ENCODE data around the gene KCNJ4. TPM values are rescaled to one million over a fixed set of nuclear protein-coding genes. Genes with fewer than 3 reads are reported as not detected.

KCNJ4 gene
- total RNA-seq, 1 donor from 2014 or later = not detected

GRCh38 chr22:38453066-38453672 is 1.8 kb downstream of the KCNJ4 start:
- intact Hi-C loops (cut with micrococcal nuclease) = no loop called here
- H3K36me3 Mint-ChIP-seq (ENCODE audit: low read depth) = no peaks in the 10 kb centered on the region
- DNase-seq = no peak
- H3K9me3 Mint-ChIP-seq = no peaks in the 10 kb centered on the region
- H3K4me1 Mint-ChIP-seq = peaks cover 7% of the 10 kb centered on the region
- H3K4me3 Mint-ChIP-seq = no peak overlapping the region
- peaks cover 67% of the 10 kb centered on the region for H3K27me3 Mint-ChIP-seq
- H3K27ac Mint-ChIP-seq = no peak overlapping the region

GRCh38 chr22:38452373-38453065 is 2.5 kb downstream of the KCNJ4 start:
- intact Hi-C loops (cut with micrococcal nuclease) = no loop called here
- DNase-seq = no peak
- Mint-ChIP-seq H3K4me1 (peaks cover 7% of the 10 kb centered on the region), H3K9me3 (no peaks in the 10 kb centered on the region), H3K27ac (no peak overlapping the region), H3K4me3 (no peak overlapping the region), H3K36me3 (ENCODE audit: low read depth) (no peaks in the 10 kb centered on the region), H3K27me3 (peaks cover 61% of the 10 kb centered on the region)

- Mint-ChIP-seq H3K27me3 (peaks cover 55% of the 10 kb centered on the region), H3K36me3 (ENCODE audit: low read depth) (no peaks in the 10 kb centered on the region), H3K4me3 (no peak overlapping the region), H3K9me3 (no peaks in the 10 kb centered on the region), H3K27ac (no peak overlapping the region), H3K4me1 (peaks cover 7% of the 10 kb centered on the region)
- DNase-seq = no peak
- intact Hi-C loops (cut with micrococcal nuclease) = no loop called here
These were observed 3.1 kb downstream of the KCNJ4 start for GRCh38 chr22:38451864-38452263.

GRCh38 chr22:38451404-38451803 is 3.6 kb downstream of the KCNJ4 start:
- intact Hi-C loops (cut with micrococcal nuclease) = no loop called here
- H3K9me3 Mint-ChIP-seq = no peaks in the 10 kb centered on the region
- H3K27me3 Mint-ChIP-seq = peaks cover 50% of the 10 kb centered on the region
- DNase-seq = no peak
- no peaks in the 10 kb centered on the region for H3K36me3 Mint-ChIP-seq (ENCODE audit: low read depth)
- H3K4me3 Mint-ChIP-seq = no peak overlapping the region
- H3K27ac Mint-ChIP-seq = no peak overlapping the region
- peaks cover 5% of the 10 kb centered on the region for H3K4me1 Mint-ChIP-seq

- peaks cover 4% of the 10 kb centered on the region for H3K4me1 Mint-ChIP-seq
- no peaks in the 10 kb centered on the region for H3K9me3 Mint-ChIP-seq
- no peaks in the 10 kb centered on the region for H3K36me3 Mint-ChIP-seq (ENCODE audit: low read depth)
- DNase-seq = no peak
- no peak overlapping the region for H3K4me3 Mint-ChIP-seq
- H3K27ac Mint-ChIP-seq = no peak overlapping the region
- peaks cover 47% of the 10 kb centered on the region for H3K27me3 Mint-ChIP-seq
- intact Hi-C loops (cut with micrococcal nuclease) = no loop called here
These were observed 4.7 kb downstream of the KCNJ4 start for GRCh38 chr22:38450234-38450797.

- DNase-seq = no peak
- intact Hi-C loops (cut with micrococcal nuclease) = no loop called here
- Mint-ChIP-seq H3K4me1 (peaks cover 4% of the 10 kb centered on the region), H3K27me3 (peaks cover 50% of the 10 kb centered on the region), H3K4me3 (no peak overlapping the region), H3K9me3 (no peaks in the 10 kb centered on the region), H3K36me3 (ENCODE audit: low read depth) (no peaks in the 10 kb centered on the region), H3K27ac (no peak overlapping the region)
These were observed 5.2 kb downstream of the KCNJ4 start for GRCh38 chr22:38449776-38450175.

- no peak for DNase-seq
- H3K4me1 Mint-ChIP-seq = no peaks in the 10 kb centered on the region
- H3K27ac Mint-ChIP-seq = no peak overlapping the region
- H3K9me3 Mint-ChIP-seq = no peaks in the 10 kb centered on the region
- intact Hi-C loops (cut with micrococcal nuclease) = no loop called here
- no peak overlapping the region for H3K4me3 Mint-ChIP-seq
- H3K36me3 Mint-ChIP-seq (ENCODE audit: low read depth) = no peaks in the 10 kb centered on the region
- peaks cover 46% of the 10 kb centered on the region for H3K27me3 Mint-ChIP-seq
These were observed 5.9 kb downstream of the KCNJ4 start for GRCh38 chr22:38448945-38449745.

GRCh38 chr22:38446018-38446601 is 8.9 kb downstream of the KCNJ4 start:
- DNase-seq = no peak
- intact Hi-C loops (cut with micrococcal nuclease) = no loop called here
- Mint-ChIP-seq H3K27me3 (peaks cover 29% of the 10 kb centered on the region), H3K27ac (no peak overlapping the region), H3K36me3 (ENCODE audit: low read depth) (no peaks in the 10 kb centered on the region), H3K4me1 (no peaks in the 10 kb centered on the region), H3K4me3 (no peak overlapping the region), H3K9me3 (no peaks in the 10 kb centered on the region)

GRCh38 chr22:38444783-38445182 is 10.2 kb downstream of the KCNJ4 start:
- no peaks in the 10 kb centered on the region for H3K4me1 Mint-ChIP-seq
- intact Hi-C loops (cut with micrococcal nuclease) = no loop called here
- H3K4me3 Mint-ChIP-seq = no peak overlapping the region
- peaks cover 21% of the 10 kb centered on the region for H3K27me3 Mint-ChIP-seq
- no peak for DNase-seq
- H3K27ac Mint-ChIP-seq = no peak overlapping the region
- H3K36me3 Mint-ChIP-seq (ENCODE audit: low read depth) = no peaks in the 10 kb centered on the region
- H3K9me3 Mint-ChIP-seq = no peaks in the 10 kb centered on the region

- H3K4me3 Mint-ChIP-seq = no peak overlapping the region
- no peaks in the 10 kb centered on the region for H3K36me3 Mint-ChIP-seq (ENCODE audit: low read depth)
- H3K9me3 Mint-ChIP-seq = no peaks in the 10 kb centered on the region
These were observed 11.1 kb downstream of the KCNJ4 start for GRCh38 chr22:38443628-38444521.

GRCh38 chr22:38442967-38443627 is 11.9 kb downstream of the KCNJ4 start:
- Mint-ChIP-seq H3K27ac (no peak overlapping the region), H3K4me3 (no peak overlapping the region), H3K36me3 (ENCODE audit: low read depth) (no peaks in the 10 kb centered on the region), H3K4me1 (no peaks in the 10 kb centered on the region), H3K9me3 (no peaks in the 10 kb centered on the region), H3K27me3 (peaks cover 19% of the 10 kb centered on the region)
- no peak for DNase-seq
- intact Hi-C loops (cut with micrococcal nuclease) = no loop called here

More at GRCh38 chr22:38443628-38444521, 11.1 kb downstream of the KCNJ4 start:
- Mint-ChIP-seq H3K4me1 (no peaks in the 10 kb centered on the region), H3K27ac (no peak overlapping the region), H3K27me3 (peaks cover 19% of the 10 kb centered on the region)
- DNase-seq = no peak
- intact Hi-C loops (cut with micrococcal nuclease) = no loop called here

- Mint-ChIP-seq H3K4me3 (no peak overlapping the region), H3K27me3 (peaks cover 19% of the 10 kb centered on the region), H3K9me3 (no peaks in the 10 kb centered on the region), H3K4me1 (no peaks in the 10 kb centered on the region), H3K36me3 (ENCODE audit: low read depth) (no peaks in the 10 kb centered on the region), H3K27ac (no peak overlapping the region)
- no peak for DNase-seq
- intact Hi-C loops (cut with micrococcal nuclease) = no loop called here
These were observed 13.2 kb downstream of the KCNJ4 start for GRCh38 chr22:38441620-38442287.
